Amniotic stem cell (primary cell): ENCODE results near the gene ALDH1A2.

Experiments used
- DNase-seq: peaks from one replicate; lab custom pipeline; 2025; lab: John Stamatoyannopoulos, UW

The ALDH1A2 gene

DNA sequence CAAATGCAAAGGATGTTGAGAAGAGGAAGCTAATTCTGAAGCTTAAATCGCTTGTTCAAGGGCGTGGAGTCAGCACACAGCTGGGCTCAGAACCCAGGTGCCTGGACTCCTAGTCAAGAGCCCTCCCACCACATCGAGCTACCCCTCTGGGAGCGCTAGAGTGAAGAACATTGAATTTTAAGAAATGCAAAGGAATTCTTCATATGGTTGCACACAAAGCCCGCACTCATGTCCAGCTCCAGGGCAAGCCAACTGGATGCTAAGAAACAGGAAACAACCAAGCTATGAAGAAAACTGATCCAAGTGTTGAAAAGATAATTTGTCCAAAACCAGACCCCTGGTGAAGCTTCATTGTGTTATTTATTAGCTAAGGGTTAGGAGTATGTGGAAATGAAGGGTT is 122.3 kb downstream of the ALDH1A2 start:
- DNase-seq, result no peak

DNA sequence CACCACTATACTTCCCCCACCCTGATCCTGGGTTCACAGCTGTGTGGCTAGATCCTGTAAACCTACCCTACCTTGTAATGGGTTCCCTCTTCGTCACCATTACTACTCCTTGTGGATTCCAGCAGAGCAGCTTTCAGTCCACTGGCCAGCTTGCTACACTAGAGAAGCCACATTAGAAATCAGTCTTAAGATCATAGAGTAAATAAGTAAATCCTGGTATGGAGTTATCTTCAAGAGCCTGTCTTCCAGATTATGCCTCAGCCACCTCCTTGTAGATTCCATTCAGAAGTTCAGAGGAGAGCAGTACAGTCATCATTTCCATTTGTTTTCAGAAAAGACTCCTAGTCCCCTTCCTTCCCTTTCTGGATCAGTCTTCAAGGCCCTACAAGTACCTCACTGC is 123.7 kb downstream of the ALDH1A2 start:
- DNase-seq, result no peak

DNA sequence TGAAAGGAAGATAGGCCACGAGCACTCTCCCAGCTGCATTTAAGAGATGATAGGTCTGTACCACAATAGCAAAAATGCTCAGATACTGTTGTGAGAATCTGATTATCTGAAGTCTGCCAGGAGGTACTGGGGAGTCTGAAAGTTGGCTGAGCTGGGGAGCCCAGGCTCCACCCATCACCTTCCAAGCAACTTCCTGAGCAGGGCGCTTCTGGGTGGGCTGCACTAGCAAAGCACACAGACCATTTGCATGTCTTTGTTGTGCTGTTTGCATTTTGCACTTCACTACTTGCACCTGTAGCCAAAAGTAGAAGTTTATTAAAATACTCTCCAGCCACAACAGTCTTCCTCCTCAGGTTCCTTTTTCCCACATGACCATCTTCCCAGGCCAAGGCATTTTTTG is 133.2 kb downstream of the ALDH1A2 start:
- DNase-seq, result no peak

DNA sequence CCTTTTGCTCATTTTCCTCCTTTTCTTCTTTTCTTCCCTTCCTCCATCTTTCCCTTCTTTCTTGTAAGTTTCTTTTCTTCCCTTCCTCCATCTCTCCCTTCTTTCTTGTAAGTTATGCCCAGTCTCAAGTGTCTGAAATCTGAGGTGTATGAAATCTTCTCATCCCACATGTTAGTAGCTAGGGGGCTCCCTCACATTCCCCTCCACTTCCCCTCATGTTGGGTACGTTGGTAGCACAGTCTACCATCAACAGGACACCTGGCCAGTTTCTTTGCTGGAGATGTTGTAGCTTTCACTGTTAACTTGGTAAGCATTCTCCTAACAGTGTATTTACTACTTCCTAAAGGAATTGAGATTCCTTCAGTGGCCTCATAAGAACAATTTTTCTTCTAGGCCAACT is 133.9 kb downstream of the ALDH1A2 start:
- no peak for DNase-seq

DNA sequence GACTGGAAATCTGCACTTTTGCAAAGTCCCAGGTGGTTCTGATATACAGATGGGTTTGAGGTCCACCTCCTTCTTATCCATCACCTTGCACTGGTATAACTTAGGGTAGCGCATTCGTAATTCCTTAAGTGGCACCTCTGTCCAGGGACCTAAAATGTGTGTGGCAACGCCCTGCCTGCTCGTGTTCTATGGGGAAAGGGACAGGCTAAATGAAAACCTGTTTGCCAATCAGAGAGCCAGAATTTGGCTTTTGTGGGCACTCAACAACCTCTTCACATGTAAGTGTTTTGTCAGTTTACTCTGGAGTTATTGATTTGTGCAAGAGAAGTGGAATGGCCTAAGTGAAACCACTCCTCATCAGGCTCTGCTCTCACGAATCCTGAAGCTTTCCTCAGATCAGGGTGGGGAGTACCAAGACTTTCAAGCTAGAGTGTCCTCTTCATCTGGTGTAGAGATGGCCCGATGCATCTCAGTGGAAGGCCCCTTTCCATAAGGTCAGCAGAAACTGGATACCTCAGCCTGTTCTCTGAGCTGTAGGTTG is 138.3 kb downstream of the ALDH1A2 start:
- DNase-seq, result no peak

DNA sequence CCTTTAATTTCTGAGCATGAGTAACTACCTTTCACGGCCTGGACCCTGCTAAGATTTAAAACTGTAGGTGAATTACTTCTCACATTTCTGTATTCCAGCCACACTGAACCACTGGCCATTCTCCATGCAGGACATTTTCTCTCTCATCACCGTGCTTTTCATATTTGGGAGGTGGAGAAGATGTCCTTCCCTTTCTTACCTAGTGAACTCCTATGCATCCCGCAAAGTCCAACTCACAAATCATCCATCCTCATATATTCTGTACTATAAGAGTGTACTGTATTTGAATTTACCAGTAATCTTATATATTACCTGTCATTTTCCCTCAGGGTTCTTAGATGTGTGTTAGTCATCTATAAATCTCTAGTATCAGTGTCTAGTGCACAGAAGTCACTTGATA is 139.9 kb downstream of the ALDH1A2 start:
- no peak for DNase-seq

DNA sequence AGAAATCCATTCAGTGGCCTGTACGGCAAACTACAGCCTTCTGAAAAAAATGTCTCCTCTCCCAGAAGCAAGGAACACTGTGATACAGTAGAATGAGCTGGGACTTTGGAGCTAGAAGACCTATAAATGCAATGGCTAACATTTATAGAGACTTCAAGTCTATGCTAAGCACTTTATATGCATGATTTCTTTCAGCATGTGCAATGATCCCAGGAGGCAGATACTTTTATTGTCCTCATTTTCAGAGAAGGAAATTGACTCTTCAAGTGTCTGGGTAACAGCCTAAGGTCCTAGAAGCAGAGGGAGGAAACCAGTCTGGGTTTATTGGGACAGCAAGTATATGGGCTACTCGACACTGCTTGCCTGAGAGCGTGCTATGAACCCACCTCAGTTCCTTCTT is 140.9 kb downstream of the ALDH1A2 start:
- no peak for DNase-seq

DNA sequence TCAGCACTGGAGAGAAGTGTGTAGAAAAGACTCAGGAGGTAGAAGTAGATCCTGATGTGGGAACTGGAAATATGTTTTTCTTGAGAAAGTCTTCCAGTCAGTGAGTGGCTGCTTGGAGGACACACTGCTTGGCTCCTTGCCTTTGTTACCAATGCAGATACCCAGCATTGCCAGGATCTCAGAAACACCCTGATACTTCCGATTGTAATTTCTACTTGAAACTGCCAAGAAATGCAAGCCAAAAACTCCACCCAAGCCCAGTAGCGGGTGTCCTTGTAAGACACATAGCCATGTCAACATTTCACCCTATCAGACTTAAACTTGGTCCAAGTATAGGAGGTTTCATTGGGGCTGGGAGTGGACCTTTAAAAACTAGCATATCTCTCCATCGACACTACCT is 141.8 kb downstream of the ALDH1A2 start:
- DNase-seq, result no peak

DNA sequence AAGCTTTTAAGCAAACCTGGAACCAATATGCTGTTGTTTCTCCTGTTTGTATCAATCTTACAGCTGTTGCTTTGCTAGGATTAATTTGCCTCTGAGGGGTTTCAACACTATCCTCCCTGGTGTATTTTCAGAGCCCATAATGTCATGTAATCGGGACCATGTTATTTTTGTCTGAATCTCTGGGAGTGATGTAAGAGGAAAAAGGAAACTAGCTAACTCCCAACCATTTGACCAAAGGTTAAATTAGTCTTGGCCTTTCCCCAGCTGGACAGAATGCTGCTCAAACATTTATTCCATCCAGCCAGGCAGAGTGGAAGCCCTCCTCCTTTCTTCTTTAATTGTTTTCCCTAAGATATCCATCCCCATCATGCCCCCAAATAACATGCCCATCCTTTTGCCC is 142.2 kb downstream of the ALDH1A2 start:
- DNase-seq, result no peak

DNA sequence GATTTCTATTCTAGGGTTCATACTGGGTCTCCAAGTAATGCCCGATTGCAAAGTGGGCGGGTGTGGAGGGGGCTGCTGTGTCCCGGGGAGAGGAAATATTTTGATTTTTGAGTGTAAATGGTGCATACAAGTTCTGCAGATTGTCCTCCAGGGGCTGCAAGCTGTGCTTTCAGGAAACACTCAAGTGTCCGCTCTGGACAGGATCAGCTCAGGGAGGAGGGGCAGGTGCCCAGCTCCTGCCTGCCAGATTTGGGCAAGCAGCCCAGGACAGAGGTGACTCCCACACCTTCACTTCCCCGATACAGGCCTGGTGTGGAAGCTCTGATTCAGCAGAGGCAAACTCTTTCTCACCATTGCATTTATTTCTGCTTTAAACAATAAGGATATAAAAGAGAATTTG is 142.7 kb downstream of the ALDH1A2 start:
- no peak for DNase-seq

DNA sequence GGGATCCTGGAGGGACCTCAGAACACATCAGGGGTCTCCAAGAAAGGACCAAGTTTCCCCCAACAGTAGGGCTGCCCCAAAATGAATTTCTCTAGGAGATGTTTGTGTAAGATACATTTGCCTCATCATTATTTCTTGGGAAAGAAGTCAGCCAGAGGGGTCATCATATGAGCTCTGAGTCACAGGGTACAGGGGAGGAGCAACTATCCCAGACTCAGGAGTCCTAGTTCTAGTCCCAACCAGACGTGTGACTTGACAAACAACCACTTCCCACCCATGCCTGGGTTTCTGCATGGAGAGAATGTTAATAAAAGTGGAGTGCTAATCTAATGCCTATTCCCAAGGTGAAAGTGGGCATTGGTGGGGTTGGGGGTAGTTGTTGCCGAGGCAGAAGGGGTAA is 144.1 kb downstream of the ALDH1A2 start:
- DNase-seq, result no peak

DNA sequence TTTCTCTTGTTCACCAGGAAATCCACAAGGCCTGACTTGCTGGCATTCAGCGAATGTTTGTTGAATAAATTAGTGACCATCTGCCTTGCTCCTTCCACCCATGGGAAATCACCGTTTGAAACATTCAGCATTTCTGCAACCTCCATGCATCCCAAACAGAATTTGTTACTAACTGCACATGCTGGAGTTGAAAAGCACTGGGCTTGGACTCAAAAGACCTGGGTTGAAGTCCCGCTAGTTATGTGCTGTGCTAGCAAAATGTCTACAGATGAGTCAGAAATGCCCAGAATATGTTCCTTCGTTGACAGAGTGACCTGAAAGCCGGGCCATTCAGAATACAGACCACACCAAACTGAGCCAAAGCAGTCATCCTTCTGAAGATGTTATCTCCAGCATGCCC is 144.6 kb downstream of the ALDH1A2 start:
- no peak for DNase-seq

DNA sequence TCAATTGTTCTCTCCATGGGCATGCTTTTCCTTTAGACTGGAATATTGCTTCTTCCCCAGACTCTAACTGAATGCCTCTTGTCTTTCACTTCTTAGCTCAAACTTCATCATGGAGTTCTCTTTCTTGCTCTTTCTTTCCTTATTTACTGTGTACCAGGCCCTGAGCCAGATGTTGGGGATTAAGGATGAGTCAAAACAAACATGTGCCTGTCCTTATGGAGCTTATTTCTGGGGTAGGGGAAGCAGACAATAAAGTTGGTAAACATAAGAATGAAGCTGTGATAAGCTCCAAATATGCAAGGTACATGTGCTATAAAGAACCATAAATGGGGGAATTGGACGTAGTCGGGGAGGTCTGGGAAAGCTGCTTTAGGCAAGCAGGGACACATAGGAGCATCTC is 145.8 kb downstream of the ALDH1A2 start:
- no peak for DNase-seq

DNA sequence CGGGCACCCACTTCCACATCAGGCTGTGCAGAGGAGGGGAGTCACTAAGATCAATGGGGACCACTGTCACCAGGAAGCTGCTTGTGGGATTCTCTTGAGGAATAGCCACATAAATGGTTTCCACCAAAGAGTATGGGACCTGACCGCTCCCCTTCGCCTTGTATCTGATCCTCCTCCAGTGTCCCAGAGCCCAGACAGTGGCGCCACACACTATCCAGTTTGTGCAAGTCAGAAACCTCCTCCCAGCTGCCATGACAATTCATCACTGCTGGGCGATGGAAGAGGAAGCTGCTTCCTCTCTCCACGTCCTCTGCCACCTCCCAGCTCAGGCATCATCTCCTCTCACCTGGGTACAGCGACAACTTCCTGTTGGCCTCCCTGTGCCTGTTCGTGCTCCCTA is 147.5 kb downstream of the ALDH1A2 start:
- no peak for DNase-seq

DNA sequence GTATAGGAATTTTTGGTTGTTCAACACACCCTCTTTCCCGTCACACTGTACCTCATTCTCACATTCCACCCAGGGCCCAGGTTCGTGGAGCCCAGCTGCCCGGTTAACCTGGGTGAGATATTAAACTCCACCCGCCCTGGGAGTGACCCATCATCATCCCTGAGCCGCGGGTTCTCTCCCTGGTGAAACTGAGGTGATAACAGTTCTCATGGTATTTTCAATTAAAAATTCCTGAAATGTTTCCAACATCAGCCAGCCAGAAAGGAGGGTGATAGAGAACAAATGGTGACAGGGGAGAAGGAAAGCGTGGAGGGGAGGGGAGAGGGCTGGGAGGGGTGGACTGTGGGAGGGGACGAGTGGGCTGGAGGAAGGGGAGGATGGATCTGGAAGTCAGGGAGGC is 148.8 kb downstream of the ALDH1A2 start:
- DNase-seq, result no peak

DNA sequence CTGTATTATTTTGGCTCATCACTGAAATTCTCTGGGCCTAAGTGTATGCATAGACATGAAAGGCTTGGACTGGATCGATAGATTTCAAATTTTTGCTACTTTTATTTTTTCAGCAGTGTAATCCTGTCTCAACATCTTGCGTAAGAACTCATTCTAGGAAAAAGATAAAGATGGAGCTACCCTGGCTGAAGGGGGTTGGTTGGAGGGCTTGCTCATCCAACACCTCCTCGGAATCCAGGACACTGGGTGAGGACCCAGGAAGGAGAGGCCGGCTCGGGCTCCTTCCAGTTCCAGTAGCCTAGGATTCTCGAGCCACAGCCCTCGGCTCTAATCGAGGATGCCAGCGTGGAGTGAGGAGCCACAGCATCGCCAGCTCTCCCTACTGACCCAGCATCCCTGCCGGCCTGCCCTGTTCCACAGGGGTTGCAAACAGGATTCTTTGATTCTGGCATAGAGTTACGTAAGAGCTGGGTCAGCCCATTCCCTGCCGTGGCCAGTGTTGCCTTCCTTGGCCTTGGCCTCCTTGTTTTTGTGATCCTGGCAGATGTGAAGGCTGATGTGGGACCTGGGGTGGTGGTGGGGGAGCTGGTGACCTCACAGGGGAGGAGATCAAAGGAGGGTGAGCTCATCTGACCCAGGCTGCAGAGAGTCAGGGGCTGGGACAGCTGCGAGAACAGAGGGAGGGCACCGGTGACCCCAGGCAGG is 149.5 kb downstream of the ALDH1A2 start:
- DNase-seq, result no peak

DNA sequence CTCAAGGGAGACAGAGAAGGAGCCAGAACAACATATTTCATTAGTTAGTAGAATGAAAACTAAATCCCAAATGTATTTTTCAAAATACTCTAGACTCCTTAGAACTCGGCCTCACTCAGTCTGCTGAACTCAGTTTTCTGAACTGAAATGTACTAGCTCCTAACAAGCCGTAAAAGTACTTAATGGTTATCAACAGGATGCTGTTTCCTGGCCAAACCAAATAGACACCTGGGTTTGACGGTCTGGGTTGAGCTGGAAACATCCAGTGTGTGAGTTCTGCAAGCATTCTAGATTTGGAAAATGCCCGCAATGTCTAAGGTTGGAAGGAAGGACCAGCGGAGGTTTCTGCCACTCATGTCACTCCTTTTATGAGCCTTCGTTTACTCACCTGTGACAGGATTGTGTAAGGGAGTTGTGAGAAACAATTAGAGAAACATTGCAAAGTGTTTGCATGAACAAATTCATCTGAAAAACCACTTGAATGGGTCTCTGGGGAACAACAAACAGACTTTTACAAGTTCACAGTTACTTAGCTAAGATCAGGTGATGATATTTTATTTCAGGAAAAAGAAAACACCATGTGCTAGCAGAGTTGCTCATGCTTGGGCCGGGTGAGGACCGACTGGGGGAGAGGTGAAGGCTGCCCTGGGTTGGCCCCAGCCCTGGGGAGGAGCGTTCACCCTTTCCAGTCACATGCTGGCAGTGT is 151.0 kb downstream of the ALDH1A2 start:
- no peak for DNase-seq

DNA sequence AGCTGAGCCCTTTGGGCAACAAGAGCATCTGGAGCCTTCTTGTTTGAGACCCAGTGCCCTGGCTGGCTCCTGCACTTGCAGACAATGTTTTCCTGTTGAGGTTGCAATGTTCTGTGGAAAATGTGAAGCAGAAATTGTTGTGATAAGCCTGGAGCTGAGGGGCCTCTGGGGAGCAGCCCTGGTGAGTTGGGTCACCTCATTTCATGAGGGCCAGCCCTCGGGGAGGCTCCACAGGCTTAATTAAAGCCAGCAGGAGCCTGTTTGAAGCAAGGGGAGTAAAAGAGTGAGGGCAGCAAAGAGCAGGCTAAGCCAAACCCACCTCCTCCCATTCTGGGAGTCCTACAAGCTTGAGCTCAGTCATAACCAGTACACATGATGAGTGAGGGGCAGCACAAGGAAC is 154.3 kb downstream of the ALDH1A2 start:
- DNase-seq, result no peak

DNA sequence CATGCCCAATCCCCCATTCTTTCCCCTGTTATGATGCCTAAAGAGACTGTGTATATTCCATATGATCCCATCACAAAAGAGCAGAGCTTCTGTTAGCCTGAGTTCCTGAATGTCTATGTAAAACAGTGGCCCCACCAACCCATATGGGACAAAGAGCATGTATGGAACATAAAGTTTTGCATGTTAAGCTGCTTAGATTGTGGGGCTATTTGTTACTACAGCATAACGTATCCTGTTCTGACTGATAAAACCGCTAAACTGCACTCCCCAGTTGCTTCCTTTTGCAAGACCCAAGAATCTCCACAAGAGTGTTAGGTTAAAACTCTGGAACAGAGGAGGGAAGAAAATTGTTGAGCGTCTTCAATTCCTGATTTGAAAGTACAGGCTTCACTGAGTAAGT is 154.8 kb downstream of the ALDH1A2 start:
- no peak for DNase-seq

DNA sequence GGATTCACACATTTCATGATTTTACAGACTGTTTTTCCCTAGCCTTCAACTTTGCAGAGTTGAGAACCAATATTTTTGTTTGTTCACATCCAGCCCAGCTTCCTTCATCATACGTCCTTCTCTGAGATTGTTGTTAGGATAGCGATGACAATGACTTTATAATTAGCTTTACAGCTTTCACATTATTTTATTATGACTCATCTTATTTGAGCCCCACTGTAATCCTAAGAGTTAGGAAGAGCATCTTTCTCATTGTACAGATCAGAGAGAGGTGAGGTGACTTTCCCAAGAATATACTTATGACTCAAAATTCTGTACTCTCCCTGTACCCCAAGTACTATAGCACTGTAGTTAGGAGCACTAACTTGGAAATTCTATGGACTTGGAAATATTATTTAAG is 156.1 kb downstream of the ALDH1A2 start:
- no peak for DNase-seq

DNA sequence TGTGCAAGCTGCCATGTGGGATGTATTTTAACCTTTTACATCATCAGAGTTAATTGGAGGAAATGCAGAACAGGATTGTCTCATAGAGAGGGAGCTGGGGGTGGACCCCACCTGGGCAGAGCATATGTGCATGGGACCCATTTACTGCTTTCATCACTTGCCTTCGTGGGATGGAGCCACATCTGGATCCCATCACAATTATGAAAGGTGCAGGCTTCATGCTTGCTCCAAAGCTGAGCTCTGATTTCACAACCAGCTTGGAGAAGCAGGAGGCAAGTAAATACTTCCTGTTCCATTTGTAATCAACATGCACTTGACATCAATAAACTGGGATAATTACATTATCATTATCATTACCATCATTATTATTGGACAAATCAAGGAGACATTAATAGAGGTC is 161.9 kb downstream of the ALDH1A2 start:
- DNase-seq, result no peak
